ENCODE results near the gene MTSS2. TPM values are rescaled to one million over a fixed set of nuclear protein-coding genes. Genes with fewer than 3 reads are reported as not detected.

The MTSS2 gene
- total RNA-seq, 1 donor from 2014 or later: 32.8 TPM

DNA sequence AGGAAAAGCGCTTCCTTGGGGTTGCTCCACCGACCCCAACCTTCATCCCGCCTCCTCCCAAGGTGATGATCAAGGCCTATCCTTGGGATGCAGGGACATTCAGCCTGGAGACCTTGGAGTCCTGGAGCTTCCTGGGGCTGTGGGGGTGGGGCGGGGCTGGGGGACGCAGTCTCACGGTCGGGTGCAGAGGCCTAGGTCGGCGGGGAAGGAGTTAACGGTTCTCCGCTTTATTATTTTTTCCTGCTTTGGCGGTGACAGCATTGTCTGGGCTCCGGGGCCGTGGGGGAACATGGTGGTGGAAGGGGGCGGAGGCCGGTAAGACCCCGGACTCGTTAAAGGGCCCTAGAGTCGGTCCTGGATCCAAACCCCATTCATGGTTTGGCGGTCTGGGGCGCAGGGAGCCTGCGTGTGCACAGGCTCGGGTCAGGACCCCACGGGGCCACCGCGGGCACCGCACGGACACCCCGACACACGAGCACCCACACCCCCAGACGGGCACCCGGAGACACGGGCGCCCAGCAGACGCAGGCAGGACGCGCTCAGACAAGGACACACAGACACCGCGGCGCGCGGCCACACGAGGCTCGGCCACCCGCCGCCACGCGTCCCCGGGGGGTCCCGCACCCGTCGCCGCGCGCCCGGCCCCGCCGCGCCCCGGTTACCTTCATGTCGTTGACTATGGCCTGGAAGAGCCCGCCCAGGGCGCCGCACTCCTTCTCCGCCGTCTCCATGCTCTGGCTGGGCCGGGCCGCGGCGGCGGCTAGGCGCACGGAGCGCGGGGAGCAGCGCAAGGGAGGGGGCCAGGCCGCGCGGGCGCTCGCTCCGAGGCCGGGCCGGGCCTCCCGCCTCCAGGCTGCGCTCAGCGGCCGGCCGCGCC lies 554 bp downstream of the MTSS2 start:
- ATAC-seq: peak; percentile 5

DNA sequence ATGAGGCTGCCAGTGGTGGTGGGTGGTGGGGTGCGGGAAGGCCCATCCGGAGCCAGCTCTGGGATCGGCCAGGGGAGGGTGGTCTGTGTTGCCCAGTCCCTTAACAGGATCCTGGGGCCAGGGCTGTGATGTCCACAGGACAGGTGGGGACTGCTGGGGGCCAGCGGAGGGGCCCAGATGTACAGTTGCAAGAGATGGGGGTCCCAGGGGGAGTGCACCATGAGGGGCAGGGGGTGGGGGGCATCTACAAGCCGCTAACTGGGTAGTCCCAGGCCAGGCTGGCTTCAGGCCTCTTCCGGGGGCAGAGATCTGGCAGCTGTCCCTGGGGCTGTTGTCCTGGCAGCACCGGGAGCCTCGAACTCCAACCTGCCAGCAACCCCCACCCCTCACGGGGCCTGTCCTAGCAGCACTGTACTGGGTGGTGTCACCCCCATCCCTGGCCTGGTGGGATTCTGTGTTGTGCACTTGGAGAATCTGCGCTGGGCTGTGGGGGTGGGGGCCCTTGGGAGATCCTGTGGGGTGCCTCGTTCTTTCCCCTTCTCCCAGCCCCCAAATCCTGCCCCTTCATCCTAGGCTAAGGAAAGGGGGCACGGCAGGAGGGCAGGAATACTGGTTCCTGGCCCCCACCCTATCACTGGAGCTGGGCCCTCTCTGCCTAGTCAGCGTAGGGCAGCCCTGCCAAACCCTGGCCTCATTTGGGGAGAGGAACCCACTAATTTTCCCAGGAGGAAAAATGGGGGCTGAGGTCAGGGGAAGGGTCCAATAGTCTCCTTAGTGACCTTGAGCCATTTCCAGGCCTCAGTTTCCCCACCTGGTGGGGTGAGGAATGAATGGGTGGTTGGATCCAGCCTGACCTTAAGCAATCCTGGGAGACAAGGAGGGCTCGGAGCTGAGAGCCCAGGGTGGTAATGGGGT lies 1.4 kb downstream of the MTSS2 start:
- no peak for ATAC-seq

DNA sequence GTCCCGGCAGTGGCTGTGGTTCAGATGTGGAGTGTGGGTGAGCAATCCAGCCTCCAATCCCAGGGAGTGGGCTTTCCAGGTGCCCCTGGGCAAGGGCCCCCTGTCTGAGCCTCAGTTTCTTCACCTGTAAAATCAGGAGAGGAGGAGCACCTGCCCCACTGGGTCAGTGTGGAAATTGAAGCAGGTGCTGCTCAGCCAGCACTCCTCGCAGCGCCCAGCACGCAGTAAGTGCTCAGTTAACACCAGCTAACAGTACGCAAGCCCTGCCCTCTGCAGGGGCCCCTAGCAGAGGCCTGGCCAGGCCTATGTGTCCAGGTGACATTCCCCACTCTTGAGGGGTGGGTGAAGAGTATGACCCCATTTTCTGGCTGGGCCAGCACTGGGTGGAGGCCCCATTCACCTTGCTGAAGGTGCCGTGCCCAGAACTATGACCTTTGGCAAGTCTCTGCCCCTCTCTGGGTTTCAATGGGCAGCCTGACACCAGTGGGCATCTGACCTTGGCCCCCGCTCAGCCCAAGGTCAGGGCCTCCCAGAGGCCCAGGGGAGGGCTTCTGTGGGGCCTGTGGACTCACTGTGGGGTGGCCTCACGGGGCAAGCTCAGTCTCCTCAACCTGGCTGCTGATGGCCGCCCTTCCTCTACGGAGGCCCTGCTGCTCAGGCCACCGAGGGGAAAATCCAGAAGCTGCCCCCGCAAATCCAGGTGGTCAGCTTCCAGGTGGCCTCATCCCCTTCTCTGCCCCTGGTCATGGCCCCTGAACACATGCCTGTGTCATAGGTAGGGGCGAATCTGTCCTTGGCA lies 2.5 kb downstream of the MTSS2 start:
- ATAC-seq: no peak

DNA sequence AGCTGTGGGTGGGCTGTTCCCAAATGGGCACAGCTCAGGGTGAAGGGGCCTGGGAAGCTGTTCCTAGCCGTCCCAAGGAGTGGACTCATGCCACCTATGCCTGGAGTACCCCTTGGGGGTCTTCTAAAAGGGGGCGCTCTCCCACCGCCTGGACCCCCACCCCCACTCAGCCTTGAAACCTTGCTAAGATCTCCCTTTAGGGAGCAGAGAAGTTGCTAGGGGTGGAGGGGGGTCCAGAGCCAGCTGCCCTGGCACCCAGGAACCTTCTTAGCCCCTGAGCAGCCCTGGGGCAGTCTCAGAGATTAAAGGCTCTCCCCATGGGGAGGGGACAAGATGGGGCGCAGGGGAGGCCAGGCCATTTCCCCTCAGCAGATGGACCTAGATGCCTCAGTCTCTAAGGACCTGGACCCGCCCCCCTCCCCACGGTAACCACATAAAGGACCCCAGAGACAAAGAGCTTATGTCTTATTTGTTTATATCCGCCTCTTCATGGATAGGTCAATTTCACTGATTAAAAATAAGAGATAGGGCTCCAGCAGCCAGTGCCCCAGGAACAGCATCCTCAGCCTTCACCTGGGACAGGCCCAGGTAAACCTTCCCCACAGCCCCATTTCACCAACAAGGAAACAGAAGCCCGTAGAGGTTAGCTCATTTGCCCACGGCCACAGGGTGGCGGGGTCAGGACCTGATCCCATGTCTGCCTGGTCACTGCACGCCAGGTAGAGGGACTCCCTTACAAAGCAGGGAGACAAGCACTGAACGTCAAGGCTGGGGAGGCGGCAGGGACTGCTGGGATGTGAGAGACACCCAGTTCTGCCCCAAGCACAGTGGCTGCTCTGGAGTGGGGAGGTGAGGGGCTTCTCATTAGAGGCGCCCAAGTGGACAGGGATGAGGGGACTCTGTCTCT lies 3.4 kb downstream of the MTSS2 start:
- ATAC-seq: no peak

DNA sequence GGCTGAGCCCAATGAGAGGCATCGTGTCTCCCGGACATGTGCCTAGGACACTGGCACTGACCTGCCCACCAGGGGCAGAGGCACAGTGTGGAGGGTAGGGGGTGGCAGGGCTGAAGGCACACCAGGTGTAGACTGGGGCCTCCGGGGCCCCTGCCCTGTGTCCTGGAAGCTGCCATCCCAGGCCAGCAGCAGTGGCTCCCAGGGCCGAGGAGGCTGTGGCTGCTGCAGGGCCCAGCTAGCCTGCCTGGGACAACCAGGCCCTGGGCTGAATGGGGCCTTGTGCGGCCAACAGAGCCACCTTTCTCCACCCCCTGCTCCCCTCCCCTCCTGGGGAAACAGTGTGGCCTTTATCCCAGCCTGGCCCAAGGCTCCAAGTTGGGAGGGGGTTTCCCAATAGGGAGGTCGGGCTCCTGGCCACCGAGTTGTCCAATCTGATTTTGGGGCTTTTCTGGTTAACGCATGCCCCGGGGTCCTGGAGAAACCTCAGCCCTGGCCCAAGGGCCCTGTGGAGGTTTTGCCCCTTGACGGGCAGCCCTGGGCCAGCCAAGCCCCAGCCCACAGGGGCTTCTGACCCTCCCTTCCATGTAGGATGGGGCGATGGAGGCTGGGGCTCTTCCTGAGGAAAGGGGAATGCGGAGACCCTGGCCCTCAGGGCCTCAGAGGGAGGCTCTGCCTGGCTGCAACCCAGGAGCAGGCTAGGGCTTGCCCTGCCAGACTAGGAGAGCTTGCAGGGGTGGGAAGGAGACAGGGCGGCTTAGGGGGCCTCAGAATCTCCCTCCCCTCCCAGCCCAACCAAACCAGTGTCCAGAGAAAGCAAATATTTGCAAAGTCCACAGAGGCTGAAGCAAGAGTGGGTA lies 4.2 kb downstream of the MTSS2 start:
- no peak for ATAC-seq

DNA sequence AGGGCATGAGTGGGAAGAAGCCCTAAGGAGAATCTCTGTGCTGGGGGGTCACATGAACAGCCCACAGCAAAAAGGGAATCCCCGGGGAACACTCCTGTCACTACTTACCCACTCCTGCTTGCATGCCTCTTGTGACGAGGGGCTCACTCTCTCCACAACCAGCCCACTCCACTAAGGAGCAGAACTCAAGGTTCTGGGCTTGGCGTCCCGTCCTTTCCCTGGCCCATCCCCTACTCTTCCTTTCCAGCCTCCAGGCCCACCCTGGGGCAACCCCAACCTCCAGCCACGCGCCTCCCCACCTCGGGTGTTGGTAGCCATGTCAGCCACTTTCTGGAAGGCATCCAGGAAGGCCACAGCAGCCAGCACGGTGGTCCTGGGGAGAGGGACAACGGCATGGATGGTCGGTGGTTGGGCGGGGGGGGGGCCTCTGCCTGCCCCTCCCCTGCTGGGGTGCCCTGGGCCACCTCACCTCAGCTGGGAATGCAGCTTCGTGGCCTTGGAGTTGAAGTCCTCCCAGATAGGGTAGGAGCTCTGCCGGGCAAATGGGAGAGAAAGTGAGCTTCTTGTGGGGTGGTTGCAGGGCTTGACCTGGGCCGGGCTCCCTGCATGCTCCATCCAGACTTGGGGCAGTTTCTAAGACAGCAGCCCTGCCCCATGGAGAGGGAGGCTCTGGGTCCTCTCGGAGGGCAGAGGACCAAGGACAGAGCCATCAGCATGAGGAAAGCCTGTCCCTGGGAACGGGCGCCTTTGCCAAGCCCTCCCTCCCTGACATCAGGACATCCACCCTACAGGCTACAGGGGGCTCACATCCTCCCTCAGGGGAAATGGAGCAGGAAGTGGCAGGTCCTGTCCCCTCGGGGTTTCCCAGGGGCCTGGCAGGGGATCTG lies 5.1 kb downstream of the MTSS2 start:
- ATAC-seq: no peak

DNA sequence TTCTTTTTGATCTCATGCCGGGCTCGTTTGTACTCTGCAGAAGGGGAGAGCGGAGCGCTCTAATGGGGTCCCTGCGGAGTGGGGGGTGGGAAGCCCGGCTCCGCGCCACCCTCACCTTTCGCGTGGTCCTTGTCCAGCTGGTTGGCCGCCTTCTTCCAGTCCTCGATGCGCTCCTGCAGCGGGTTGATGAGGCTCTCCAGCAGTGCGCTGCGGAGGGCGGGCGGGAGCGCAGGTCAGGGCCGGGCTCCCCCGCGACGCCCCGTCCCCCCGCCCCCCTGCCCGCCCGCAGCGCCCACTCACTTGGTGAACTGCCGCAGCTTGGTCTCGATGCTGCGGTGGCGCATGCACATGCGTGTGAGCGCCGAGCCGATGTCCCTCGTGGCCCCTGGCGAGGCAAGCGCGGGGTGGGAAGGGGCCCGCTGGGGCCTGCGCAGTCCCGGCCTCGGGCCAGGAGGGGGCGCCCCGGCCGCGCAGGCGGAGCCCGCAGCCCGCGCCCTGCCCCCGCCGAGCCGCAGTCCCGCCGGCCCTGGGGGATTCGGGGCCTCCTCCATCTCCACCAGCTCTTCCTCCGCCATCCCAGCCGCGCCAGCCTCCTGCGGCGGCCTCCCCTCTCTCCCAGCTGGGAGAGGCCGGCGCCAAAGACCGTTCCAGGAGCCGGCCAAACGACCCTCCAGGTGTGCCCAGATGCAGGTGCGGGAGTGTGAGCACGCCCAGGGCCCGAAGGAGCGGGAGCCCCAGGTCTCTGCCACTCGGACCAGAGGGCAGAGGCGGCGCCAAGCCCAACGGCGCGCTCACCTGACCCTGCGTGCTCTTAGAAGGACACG lies 6.0 kb downstream of the MTSS2 start:
- ATAC-seq: no peak

DNA sequence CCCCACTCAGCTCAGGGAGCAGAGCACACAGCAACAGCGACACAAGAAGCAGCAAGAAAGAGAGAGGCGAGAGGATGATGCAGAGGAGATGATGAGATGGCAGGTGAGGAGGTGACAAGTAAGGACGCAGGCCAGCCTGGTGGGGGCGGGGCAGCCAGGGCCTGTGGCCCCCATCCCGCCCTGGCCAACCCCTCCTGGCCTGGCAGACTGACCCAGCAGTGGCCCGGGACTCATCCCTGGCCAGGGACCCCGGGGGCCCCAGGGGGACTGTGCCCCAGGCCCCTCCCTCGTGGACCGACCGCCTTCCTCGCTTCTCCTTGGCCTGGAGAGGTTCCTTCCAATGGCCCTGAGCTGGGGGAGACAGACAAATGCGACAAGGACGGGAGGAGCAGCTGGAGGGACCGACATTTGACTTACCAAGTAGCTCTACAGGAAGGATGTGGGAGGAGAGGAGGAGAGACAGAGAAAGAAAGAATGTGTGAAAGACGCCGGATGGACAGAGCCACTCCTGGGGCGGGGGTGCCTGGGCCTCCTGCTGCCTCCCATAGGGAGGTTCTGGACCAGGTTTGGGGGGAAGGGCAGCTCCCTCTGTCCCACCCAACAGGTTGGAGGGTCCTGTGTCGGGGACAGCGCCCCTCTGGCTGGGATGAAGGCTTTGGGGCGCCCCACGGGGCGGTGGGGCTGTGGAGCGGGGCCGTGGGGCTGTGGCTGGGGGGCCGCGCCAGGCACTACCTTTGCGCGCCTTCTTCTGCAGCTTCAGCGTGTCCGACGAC lies 6.8 kb downstream of the MTSS2 start:
- no peak for ATAC-seq

DNA sequence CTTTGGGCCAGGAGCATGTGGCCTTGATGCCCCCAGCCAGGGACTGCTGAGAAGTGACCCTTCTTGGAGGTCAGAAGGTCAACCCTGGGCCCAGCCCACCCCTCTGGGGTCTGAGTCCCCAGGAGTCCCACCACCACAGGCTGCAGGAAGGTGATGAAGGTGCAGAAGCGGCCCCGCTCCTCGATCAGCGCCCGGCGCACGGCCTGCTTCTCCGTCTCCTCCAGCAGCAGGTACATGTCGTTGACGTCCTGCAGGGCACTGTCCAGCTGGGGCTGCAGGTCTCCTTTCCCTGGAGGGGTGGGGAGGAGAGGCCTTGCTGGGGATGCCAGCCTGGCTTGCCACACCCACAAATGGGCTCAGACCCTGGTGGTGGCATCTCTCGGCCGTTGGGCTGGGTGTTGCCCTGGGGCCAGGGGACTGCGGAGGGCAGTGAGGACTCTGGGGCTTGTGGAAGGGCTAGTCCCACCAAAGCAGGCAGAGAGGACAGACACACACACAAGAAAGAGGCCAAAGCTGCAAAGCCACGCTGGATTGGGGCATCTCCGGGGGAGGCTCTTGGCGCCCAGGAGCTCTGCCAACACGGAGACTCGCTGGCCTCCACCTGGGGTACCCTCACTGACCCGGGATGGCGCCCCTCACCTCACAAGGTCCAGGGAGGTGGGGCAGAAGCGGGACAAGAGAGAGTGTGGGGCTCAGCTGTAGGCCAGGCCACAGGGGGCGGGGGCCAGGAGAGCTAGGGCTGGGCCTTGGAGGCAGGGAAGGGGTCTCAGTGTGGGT lies 7.5 kb downstream of the MTSS2 start:
- ATAC-seq: no peak

DNA sequence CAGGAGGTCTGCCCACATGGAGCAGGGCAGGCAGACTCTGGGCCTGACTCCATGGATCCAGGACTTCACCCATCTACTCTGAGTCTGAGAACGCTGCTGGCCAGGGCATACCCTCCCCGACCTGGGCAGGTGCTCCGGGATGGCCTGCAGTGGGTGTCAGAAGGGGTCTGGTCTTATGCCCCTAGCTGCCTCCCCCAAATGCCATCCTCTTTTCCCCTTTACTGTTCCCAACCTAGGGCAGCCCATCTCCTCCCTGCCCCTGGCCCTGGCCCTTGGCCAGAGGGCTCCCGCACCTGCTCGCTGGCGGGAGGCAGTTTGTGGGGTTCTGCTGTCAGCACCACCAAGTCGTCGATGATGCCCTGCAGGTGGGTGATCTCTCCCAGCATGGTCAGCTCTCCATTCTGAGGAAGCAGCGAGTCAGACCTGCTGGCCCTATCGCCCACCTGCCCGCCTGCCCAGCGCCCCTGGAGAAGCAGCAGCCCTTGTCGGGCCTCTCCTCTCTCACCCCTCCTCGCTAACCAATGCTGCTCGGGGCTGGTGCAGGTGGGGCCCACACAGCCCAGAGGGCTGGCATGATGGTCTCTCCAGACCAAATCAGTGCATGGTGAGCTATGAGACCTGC lies 8.2 kb downstream of the MTSS2 start:
- no peak for ATAC-seq

DNA sequence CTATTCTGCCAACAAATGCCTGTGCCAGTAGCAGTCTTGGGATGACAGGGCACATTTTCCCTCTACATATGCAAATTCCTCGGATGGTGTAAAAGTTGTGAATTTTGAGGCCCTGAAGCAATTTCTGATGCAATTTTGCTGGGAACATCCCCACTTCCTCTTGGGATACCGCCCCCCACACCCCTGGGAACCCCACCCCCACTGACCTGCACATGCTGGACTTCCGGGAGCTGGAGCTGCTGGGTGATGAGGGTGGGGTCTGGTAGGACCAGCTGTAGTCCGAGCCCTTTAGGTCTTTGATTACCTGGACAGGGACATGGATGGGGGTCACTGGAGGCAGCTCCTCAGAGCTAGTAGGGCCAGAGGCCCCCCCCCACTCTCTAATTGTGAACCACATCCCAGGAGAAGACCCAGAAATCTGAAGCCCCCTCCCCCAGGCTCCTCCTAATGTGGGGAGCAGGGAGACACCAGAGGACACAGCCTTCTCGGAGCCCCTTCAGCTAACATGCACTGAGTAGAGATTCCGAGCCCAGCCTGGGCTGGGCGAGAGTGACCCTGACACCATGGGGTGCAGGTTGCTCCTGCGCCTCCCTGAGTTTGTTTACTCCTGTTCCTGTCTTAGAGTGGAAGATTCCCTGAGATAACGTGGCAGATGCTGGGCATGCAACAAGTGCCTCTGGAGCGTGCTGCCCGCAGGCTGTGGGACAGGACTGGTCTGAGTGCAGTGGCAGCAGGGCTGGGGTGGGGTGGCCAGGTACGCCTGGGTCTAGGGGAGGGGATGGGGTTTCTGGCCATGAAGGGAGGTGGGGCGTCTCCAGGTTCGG lies 9.0 kb downstream of the MTSS2 start:
- no peak for ATAC-seq

DNA sequence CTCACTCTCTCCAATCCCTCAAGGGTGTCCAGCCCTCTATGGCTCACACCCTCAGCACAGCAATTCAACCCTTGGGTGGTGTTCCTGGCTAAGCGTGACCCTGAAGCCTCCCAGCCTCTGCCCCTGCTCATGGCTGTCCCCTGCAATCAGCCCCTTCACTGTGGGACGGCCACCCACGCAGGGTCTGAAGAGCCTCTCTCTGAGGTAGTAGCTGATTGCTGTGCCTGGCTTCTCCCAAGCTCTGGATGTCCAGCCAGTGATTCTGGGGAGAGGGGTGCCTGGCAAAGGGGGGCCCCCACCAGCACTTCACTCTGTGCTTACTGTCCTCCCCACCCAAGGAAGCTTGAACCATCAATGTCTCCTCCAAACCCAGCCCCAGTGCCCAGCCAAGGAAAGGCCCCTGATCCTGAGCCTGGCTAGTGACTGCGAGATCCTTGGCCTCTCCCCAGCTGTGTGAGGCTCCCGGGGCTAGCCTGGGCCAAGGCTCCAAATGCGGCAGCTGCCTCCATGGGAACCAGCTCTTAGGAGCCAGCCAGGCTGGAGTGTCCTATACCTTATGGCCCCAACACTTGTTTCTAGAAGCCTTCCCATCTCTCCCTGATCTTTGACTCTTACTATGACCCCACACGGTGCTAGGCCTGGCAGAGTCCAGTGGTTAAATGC lies 9.9 kb downstream of the MTSS2 start:
- ATAC-seq: no peak

DNA sequence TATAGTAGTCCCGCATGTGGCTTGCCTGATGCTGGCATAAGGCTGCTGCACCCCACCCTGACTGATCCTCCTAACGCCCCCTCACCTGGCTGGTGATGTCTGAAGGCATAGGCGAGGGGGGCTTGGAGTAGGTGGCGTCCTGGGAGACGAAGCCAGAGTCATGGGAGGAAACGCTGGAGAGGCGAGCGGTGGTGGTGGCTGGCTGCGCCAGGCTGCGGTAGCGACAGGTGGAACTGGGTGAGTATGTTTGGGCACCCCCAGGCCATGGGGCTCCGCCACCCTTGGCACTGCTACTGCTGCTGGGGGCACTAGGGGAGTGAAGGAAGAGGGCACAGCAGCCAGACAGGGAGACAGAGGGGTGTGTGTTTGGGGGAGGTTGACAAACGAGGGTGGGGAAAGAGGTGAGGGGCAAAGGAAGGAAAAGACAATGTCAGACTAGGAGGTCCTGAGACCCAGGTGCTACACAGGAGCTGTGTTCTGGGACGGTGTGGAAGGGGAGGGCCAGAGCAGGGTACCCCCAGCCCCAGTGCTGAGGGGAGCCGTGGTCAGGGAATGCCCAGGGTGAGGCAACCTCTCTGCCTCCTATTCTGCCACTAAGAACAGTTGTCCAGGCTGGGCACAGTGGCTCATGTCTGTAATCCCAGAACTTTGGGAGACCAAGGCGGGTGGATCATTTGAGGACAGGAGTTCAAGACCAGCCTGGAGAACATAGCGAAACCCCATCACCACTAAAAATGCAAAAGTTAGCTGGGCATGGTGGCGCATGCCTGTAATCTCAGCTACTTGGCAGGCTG lies 11.4 kb downstream of the MTSS2 start:
- ATAC-seq: no peak

DNA sequence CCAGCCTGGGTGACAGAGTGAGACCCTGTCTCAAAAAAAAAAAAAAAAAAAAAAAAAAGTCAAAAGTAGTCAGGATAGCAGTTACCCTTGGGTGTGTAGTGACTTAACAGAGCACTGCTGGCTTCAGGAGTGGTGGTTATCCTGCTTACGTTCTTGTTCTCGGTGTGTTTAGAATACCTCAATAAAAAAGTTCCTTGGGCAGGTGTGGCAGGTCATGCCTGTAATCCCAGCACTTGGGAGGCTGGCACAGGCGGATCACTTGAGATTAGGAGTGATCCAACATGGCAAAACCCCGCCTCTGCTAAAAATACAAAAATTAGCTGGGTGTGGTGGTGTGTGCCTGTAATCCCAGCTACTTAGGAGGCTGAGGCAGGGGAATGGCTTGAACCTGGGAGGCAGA lies 14.9 kb downstream of the MTSS2 start:
- peak; percentile 18 for ATAC-seq
